Uterus (tissue), 4 donors: ENCODE results near the gene CEP43. TPM values are rescaled to one million over a fixed set of nuclear protein-coding genes. Genes with fewer than 3 reads are reported as not detected.
"Not testable (repeated sequence)": the region's sequence is repeated elsewhere in the genome, so short reads cannot be mapped to it uniquely, and the experiment has no call there.

Experiments used
- DNase-seq, 2 donors: peaks; one replicate each; pipeline ENCODE4 v3.0.0-alpha.2; 2019 to 2020
- H3K27ac ChIP-seq, 2 donors: fragments of 200-600 bp; sonication (generic); 1 replicate in 1 of 2; 2 replicates in 1 of 2; pipeline ENCODE4 v1.5.1; 2016 to 2018
- H3K27me3 ChIP-seq, 2 donors: fragments of 200-600 bp; sonication (generic); one replicate each; pipeline ENCODE4 v1.5.1; 2018 to 2019; ENCODE audit warnings: control low read depth in 1 of 2
- H3K36me3 ChIP-seq, 2 donors: fragments of 200-600 bp; sonication (generic); one replicate each; pipeline ENCODE4 v1.5.1; 2019; ENCODE audit warnings: control low read depth in 1 of 2
- H3K4me1 ChIP-seq, 2 donors: fragments of 200-600 bp; sonication (generic); one replicate each; pipeline ENCODE4 v1.5.1; 2018 to 2019; ENCODE audit warnings: control low read depth in 1 of 2
- H3K4me3 ChIP-seq, 2 donors: fragments of 200-600 bp; sonication (generic); 1 replicate in 1 of 2; 2 replicates in 1 of 2; pipeline ENCODE4 v1.5.1; 2018 to 2019; ENCODE audit warnings: mild to moderate bottlenecking in 1 of 2
- H3K9me3 ChIP-seq, 2 donors: fragments of 200-600 bp; sonication (generic); one replicate each; pipeline ENCODE4 v1.5.1; 2019; ENCODE audit warnings: control low read depth in 1 of 2
- POLR2A ChIP-seq, 2 donors: fragments of 450-650 bp; IDR thresholded peaks; one replicate each; pipeline ENCODE4 v1.6.1; 2016; ENCODE audit warnings: antibody characterized with exemption in 2 of 2, mild to moderate bottlenecking in 1 of 2, moderate library complexity in 1 of 2
- intact Hi-C: fragments of 100-400 bp; cut with DNase I; formaldehyde crosslinking; loops from one replicate; pipeline ENCODE4 v1.15.1; 2023; ENCODE audit warnings: low total_unique reads
- total RNA-seq, 4 donors: library from RNA; depleted of rRNA in 3 of 4; stranded (reverse); fragments of >200 nt in 3 of 4; gene quantifications; one replicate each; pipeline versions ENCODE4 v1.1.0 to v1.2.4, GENCODE V29; 2014 to 2023
- TF ChIP-seq, protein P1 (sequence below), 4 experiments: fragments of 200-600 bp in 2 of 4; fragments of 450-650 bp in 2 of 4; sonication (generic) in 2 of 4; IDR thresholded peaks; one replicate each; pipeline ENCODE4 v1.5.1; 2016 to 2019; ENCODE audit warnings: antibody characterized with exemption in 4 of 4, mild to moderate bottlenecking in 2 of 4, moderate library complexity in 1 of 4
- donor health status: DM: yes; HTN: yes; CAD: no.

Gene CEP43, protein sequence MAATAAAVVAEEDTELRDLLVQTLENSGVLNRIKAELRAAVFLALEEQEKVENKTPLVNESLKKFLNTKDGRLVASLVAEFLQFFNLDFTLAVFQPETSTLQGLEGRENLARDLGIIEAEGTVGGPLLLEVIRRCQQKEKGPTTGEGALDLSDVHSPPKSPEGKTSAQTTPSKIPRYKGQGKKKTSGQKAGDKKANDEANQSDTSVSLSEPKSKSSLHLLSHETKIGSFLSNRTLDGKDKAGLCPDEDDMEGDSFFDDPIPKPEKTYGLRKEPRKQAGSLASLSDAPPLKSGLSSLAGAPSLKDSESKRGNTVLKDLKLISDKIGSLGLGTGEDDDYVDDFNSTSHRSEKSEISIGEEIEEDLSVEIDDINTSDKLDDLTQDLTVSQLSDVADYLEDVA
- 10 to 100 TPM in 3 of 4 donors, 1 to 10 TPM in 1; 8.5 to 59.7 (median 37.2) TPM for total RNA-seq

DNA sequence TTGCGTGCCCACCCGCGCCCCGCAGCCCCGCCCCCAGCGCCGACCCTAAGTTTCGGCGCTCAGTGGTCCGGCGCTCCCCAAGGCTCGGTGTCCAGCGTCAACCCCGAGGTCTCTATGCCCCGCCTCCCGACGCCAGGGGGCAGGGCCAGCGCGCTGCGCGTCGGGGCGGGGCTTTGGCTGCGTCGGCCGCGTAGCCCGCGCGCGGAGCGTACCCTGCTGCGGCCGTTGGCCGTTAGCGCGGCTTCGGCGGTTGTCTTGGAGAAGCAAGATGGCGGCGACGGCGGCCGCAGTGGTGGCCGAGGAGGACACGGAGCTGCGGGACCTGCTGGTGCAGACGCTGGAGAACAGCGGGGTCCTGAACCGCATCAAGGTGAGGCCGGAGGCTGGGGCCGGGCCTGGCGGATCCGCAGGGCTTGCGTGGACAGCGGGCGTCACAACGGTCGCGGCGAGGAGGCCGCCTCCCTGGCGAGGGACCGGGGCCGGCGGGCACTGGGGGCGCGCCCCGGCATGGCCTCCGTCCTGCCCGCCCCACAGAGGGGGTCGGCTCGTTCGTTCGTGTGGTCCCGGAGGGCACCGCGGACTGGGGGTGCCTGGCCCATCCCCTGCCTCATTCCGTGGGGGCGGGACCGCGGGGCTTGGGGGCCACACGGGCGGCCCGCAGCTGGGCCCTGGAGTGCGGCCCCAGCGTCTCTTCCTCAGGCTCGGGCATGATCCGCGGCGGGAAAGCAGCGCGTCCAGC lies at the start of gene CEP43:
Gene CEP43, plus strand, starts transcription at position 253 of the 739 bp plus-strand sequence. Its CDS starts 16 bp downstream, at position 269.
- intact Hi-C loops, result no loop called here
- no peaks in the 10 kb centered on the region for H3K36me3 ChIP-seq

DNA sequence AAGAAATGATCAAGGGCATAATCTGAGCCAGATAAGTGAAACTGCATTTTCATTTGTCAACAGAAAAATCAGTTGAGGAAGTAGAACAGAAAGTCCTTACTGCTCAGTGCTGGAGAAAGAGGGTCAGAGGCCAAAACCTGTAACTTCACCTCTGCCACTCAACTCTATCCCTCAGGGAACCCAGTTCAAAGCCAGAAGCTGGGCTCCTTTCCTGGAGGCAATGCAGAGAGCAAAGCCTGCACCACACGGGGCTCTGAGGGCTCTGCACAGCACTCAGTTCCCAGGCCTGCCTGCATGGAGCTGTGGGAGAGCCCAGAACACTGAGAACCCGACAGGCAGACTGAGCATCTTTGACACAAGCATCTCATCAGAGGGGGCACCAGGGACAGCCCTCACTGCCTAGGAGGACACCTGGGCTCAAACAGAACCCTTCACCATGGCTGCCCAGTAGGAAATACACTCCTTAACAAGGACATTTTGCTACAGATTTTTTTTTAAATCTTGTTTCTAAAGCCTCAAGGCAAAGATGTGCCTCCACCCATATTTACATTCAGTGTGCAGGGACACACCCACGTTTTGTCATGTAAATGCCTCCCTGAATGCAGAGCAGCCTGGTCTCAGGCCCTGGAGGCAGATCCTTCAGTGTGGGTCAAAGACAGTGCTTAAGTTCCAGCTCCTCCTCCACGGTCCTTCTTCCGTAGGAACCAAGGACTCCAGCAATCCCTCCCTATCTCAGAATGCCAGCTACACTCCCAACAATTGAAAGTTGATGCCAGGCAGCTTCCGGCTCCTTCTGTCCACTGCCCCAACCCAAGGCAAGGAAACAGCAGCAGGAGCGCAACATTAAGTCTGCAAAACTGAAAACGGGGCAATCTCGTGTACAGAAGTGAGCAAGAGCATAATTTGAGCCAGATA lies 49.4 kb upstream of the CEP43 start:
- Histone ChIP-seq H3K27ac (no peak overlapping the region), H3K4me1 (no peaks in the 10 kb centered on the region), H3K36me3 (no peaks in the 10 kb centered on the region), H3K4me3 (no peak overlapping the region), H3K27me3 (no peaks in the 10 kb centered on the region), H3K9me3 (no peaks in the 10 kb centered on the region)
- DNase-seq, result no peak
- no peak for TF ChIP-seq POLR2A (IDR thresholded peaks at IDR 0.05)
- TF ChIP-seq, protein P1, sequence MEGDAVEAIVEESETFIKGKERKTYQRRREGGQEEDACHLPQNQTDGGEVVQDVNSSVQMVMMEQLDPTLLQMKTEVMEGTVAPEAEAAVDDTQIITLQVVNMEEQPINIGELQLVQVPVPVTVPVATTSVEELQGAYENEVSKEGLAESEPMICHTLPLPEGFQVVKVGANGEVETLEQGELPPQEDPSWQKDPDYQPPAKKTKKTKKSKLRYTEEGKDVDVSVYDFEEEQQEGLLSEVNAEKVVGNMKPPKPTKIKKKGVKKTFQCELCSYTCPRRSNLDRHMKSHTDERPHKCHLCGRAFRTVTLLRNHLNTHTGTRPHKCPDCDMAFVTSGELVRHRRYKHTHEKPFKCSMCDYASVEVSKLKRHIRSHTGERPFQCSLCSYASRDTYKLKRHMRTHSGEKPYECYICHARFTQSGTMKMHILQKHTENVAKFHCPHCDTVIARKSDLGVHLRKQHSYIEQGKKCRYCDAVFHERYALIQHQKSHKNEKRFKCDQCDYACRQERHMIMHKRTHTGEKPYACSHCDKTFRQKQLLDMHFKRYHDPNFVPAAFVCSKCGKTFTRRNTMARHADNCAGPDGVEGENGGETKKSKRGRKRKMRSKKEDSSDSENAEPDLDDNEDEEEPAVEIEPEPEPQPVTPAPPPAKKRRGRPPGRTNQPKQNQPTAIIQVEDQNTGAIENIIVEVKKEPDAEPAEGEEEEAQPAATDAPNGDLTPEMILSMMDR (IDR thresholded peaks at IDR 0.05), result no peak
- intact Hi-C loops, result no loop called here

More for the DNA sequence above, at the start of gene CEP43:
- peak; percentile 94 to 95 for DNase-seq
- H3K27me3 ChIP-seq, result no peaks in the 10 kb centered on the region
- peak within 1 kb of the TSS; percentile 86 to 100 for H3K4me3 ChIP-seq
- H3K27ac ChIP-seq, result peak within 1 kb of the TSS; percentile 51 to 71
- H3K4me1 ChIP-seq, result peaks cover 0 to 10% of the 10 kb centered on the region in 2 donors
- no peaks in the 10 kb centered on the region for H3K9me3 ChIP-seq
- TF ChIP-seq, protein P1 (IDR thresholded peaks at IDR 0.05), result peak in 2 of 4 experiments; percentile 5 to 23
- peak; percentile 22 to 31 for TF ChIP-seq POLR2A (IDR thresholded peaks at IDR 0.05)

DNA sequence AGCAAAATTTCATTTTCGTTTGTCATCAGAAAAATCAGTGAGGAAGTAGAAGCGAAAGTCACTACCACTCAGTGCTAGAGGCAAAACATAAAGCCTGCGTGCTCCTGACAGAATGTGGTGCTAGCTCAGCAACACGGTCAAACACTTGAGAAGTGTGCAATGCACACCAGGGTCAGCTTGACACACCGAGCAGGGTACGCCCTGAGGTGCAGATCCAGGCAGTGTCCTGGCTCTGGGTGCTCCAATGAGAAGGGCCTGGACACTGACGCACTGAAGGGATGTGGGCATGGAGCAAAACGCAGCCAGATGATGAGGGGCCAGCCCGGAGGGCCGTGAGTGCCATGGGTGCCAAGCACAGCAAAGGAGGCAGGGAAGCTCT lies 48.8 kb upstream of the CEP43 start:
- H3K9me3 ChIP-seq, result no peaks in the 10 kb centered on the region
- H3K4me1 ChIP-seq, result no peaks in the 10 kb centered on the region
- no peaks in the 10 kb centered on the region for H3K36me3 ChIP-seq
- no peak for DNase-seq
- H3K27ac ChIP-seq, result no peak overlapping the region
- intact Hi-C loops, result no loop called here
- H3K4me3 ChIP-seq, result no peak overlapping the region
- TF ChIP-seq POLR2A (IDR thresholded peaks at IDR 0.05), result no peak
- TF ChIP-seq, protein P1 (IDR thresholded peaks at IDR 0.05), result no peak
- H3K27me3 ChIP-seq, result no peaks in the 10 kb centered on the region

DNA sequence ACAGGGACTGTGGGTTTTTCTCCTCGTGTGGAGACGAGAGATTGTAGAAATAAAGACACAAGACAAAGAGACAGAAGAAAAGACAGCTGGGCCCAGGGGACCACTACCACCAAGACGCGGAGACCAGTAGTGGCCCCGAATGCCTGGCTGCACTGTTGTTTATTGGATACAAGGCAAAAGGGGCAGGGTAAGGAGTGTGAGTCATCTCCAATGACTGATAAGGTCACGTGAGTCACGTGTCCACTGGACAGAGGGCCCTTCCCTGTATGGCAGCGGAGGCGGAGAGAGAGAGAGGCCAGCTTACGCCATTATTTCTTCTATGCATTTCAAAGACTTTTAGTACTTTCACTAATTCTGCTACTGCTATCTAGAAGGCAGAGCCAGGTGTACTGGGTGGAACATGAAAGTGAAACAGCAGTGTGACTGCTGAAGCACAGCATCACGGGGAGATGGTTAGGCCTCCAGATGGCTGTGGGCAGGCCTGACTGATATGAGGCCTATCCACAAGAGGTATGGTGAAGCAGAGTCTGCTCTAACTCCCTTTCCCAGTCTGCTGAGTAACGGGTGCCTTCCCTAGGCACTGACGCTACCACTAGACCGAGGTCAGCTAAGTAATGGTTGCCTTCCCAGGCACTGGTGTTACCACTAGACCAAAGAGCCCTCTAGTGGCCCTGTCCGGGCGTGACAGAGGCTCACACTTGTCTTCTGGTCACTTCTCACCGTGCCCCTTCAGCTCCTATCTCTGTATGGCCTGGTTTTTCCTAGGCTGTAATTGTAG lies 48.1 kb upstream of the CEP43 start:
- intact Hi-C loops, H3K4me1 ChIP-seq, H3K36me3 ChIP-seq, H3K4me3 ChIP-seq, H3K9me3 ChIP-seq, H3K27me3 ChIP-seq: not testable (repeated sequence)
- peak overlapping the region in 1 of 2 donors; percentile 14 for H3K27ac ChIP-seq
- TF ChIP-seq, protein P1 (IDR thresholded peaks at IDR 0.05), result peak; percentile 37 to 51 (median 44)
- peak; percentile 42 to 53 for DNase-seq
